MM.1S (cell line): ENCODE measurements around the gene FGGY.

Source experiments
- DNase-seq: peaks from one replicate; pipeline ENCODE4 v3.0.0-alpha.2; 2015
- H2AFZ ChIP-seq: fragments of 300-600 bp; sonication (generic); 2 replicates; pipeline ENCODE4 v1.6.0; 2016; ENCODE audit warnings: antibody characterized with exemption, low read length
- H3F3A ChIP-seq: fragments of 300-600 bp; sonication (generic); 2 replicates; pipeline ENCODE4 v1.6.1; 2016; ENCODE audit warnings: mild to moderate bottlenecking, antibody characterized with exemption, low read length, moderate library complexity, mixed read lengths; ENCODE audit not compliant: insufficient read depth
- H3K27ac ChIP-seq: fragments of 300-600 bp; sonication (generic); 2 replicates; pipeline ENCODE4 v1.5.1; 2016; ENCODE audit warnings: mild to moderate bottlenecking, low read length
- H3K27me3 ChIP-seq: fragments of 300-600 bp; sonication (generic); replicated peaks from 2 replicates; pipeline ENCODE4 v1.6.0; 2016; ENCODE audit warnings: low read length; ENCODE audit not compliant: insufficient read depth
- H3K36me3 ChIP-seq: fragments of 300-600 bp; sonication (generic); replicated peaks from 2 replicates; pipeline ENCODE4 v1.6.1; 2016; ENCODE audit warnings: mild to moderate bottlenecking, low read length, mixed read lengths; ENCODE audit not compliant: insufficient read depth
- H3K4me1 ChIP-seq: fragments of 300-600 bp; sonication (generic); 2 replicates; pipeline ENCODE4 v1.6.1; 2016; ENCODE audit warnings: low read length, mixed read lengths
- H3K4me2 ChIP-seq: fragments of 300-600 bp; sonication (generic); 2 replicates; pipeline ENCODE4 v1.6.0; 2016; ENCODE audit warnings: low read depth, low read length
- H3K4me3 ChIP-seq: fragments of 300-600 bp; sonication (generic); 2 replicates; pipeline ENCODE4 v1.5.1; 2016; ENCODE audit warnings: low read length, mixed read lengths
- H3K79me2 ChIP-seq: fragments of 300-600 bp; sonication (generic); 2 replicates; pipeline ENCODE4 v1.6.1; 2016; ENCODE audit warnings: mixed run types, low read length, mixed read lengths
- H3K9ac ChIP-seq: fragments of 300-600 bp; sonication (generic); 2 replicates; pipeline ENCODE4 v1.6.1; 2016; ENCODE audit warnings: low read length, mixed read lengths
- H3K9me2 ChIP-seq: fragments of 300-600 bp; sonication (generic); replicated peaks from 2 replicates; pipeline ENCODE4 v1.6.1; 2016; ENCODE audit warnings: mild to moderate bottlenecking, low read length, mixed read lengths; ENCODE audit not compliant: insufficient read depth
- H3K9me3 ChIP-seq: fragments of 300-600 bp; sonication (generic); replicated peaks from 2 replicates; pipeline ENCODE4 v1.6.1; 2016; ENCODE audit warnings: mild to moderate bottlenecking, low read length, mixed read lengths; ENCODE audit not compliant: insufficient read depth
- H4K20me1 ChIP-seq: fragments of 300-600 bp; sonication (generic); 2 replicates; pipeline ENCODE4 v1.6.1; 2016; ENCODE audit warnings: mild to moderate bottlenecking, low read length, moderate library complexity, mixed read lengths; ENCODE audit not compliant: insufficient read depth
- CTCF ChIP-seq: fragments of 300-600 bp; sonication (generic); IDR thresholded peaks from 2 replicates; pipeline ENCODE4 v1.5.1; 2016; ENCODE audit warnings: antibody characterized with exemption, low read length, mixed read lengths
- EZH2 ChIP-seq: fragments of 300-600 bp; sonication (generic); optimal IDR thresholded peaks from 2 replicates; pipeline ENCODE3; 2017; ENCODE audit warnings: low read depth, mild to moderate bottlenecking, antibody characterized with exemption, low read length, mixed read lengths
- EZH2phosphoT487 ChIP-seq: fragments of 300-600 bp; sonication (generic); IDR thresholded peaks from 2 replicates; pipeline ENCODE4 v1.6.1; 2018; ENCODE audit warnings: antibody characterized with exemption, low read length

Gene FGGY

DNA sequence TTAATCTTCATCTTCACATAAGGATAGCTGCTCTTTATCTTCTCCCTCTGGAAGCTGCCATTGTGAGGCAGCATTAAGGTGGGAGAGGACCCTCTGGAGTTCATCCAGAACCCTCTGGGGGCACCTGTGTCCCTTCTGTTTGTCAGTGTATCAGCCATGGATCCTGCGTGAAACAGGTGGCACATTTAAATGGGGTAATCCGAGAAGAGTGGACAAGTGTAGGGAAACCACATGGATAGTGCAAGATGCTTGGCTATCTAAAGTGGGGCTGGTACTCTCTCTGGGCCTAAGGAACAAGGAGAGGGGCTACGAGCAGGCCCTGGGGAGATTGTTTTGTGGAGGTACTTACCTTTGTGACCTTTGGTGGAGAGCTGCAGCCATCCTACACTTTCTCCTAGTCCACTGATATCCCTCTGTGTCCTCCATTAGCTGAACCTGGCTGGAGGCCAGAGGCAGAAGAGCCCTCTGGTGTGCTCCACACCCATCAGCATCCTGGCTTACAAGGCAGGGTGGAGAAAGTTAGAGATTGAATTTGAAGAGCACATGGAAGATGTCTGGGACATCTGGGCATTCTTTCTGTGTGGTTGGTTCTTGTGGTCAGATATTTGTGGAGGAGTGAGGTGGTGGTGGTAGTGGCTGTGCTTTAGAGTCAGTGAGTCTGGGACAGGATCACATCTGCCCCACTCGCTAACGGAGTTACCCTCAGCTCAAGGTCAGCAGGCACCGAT is 117.7 kb downstream of the FGGY start:
- H3K9ac ChIP-seq: no peak overlapping the region
- no peak overlapping the region for H2AFZ ChIP-seq
- no peaks in the 10 kb centered on the region for H3K27me3 ChIP-seq
- no peaks in the 10 kb centered on the region for H3K9me3 ChIP-seq
- no peak for DNase-seq
- no peaks in the 10 kb centered on the region for H3K9me2 ChIP-seq
- no peaks in the 10 kb centered on the region for H4K20me1 ChIP-seq
- H3F3A ChIP-seq: 0 out of 2 replicates have a peak, but pooled peaks cover 4% of the 10 kb centered on the region
- H3K36me3 ChIP-seq: no peaks in the 10 kb centered on the region
- H3K4me2 ChIP-seq: no peak overlapping the region
- no peaks in the 10 kb centered on the region for H3K79me2 ChIP-seq
- H3K4me3 ChIP-seq: no peak overlapping the region
- peaks cover 31% of the 10 kb centered on the region for H3K4me1 ChIP-seq
- H3K27ac ChIP-seq: no peak overlapping the region
- TF ChIP-seq EZH2phosphoT487 (no peak), CTCF (no peak), EZH2 (no peak)

- H3K27ac ChIP-seq: no peak overlapping the region
- DNase-seq: no peak
- no peak overlapping the region for H3K9ac ChIP-seq
- H2AFZ ChIP-seq: no peak overlapping the region
- H3K9me2 ChIP-seq: no peaks in the 10 kb centered on the region
- no peaks in the 10 kb centered on the region for H4K20me1 ChIP-seq
- TF ChIP-seq EZH2phosphoT487 (no peak), EZH2 (no peak), CTCF (no peak)
- H3K4me3 ChIP-seq: no peak overlapping the region
- no peaks in the 10 kb centered on the region for H3K36me3 ChIP-seq
- H3F3A ChIP-seq: no peaks in the 10 kb centered on the region
- peaks cover 23% of the 10 kb centered on the region for H3K4me1 ChIP-seq
- no peak overlapping the region for H3K4me2 ChIP-seq
- no peaks in the 10 kb centered on the region for H3K79me2 ChIP-seq
- no peaks in the 10 kb centered on the region for H3K9me3 ChIP-seq
- no peaks in the 10 kb centered on the region for H3K27me3 ChIP-seq
Observed at GRCh38 chr1:59415286-59415850, 118.5 kb downstream of the FGGY start.

GRCh38 chr1:59415881-59416280 is 119.0 kb downstream of the FGGY start:
- Histone ChIP-seq H3K9ac (no peak overlapping the region), H3K36me3 (no peaks in the 10 kb centered on the region), H3F3A (no peaks in the 10 kb centered on the region), H3K9me2 (no peaks in the 10 kb centered on the region), H4K20me1 (no peaks in the 10 kb centered on the region), H3K4me3 (no peak overlapping the region), H3K27me3 (no peaks in the 10 kb centered on the region), H3K79me2 (no peaks in the 10 kb centered on the region), H3K4me2 (no peak overlapping the region), H2AFZ (no peak overlapping the region), H3K4me1 (peaks cover 20% of the 10 kb centered on the region), H3K9me3 (no peaks in the 10 kb centered on the region), H3K27ac (no peak overlapping the region)
- DNase-seq: no peak
- TF ChIP-seq EZH2phosphoT487: no peak
- TF ChIP-seq CTCF: no peak
- TF ChIP-seq EZH2: no peak
